ENCODE data around the gene DYNLT2.

- TF ChIP-seq CTCF (IDR thresholded peaks at IDR 0.05) (no peak), POLR2A (IDR thresholded peaks at IDR 0.05) (no peak), EP300 (IDR thresholded peaks at IDR 0.05) (no peak)
These were observed 43.8 kb upstream of the DYNLT2 start for GRCh38 chr6:169795196-169795595.
